WTC11 (cell line): ENCODE results near the gene CBX6. TPM values are rescaled to one million over a fixed set of nuclear protein-coding genes. Genes with fewer than 3 reads are reported as not detected.

ENCODE experiments used
- ARID4B ChIP-seq: sonication (generic); formaldehyde crosslinking; IDR thresholded peaks from 2 replicates; pipeline ENCODE4 v1.8.0; 2023; ENCODE audit warnings: missing genetic modification reagents, mild to moderate bottlenecking, borderline replicate concordance
- ATF3 ChIP-seq: sonication (generic); formaldehyde crosslinking; conservative IDR thresholded peaks from 2 replicates; pipeline ENCODE4 v1.8.1; 2022; ENCODE audit warnings: mild to moderate bottlenecking, missing genetic modification reagents
- CBFB ChIP-seq: sonication (generic); formaldehyde crosslinking; IDR thresholded peaks from 2 replicates; pipeline ENCODE4 v1.8.1; 2022; ENCODE audit warnings: mild to moderate bottlenecking, low read depth, missing genetic modification reagents
- CDX4 ChIP-seq: fragments of 250-450 bp; sonication (Bioruptor Pico); IDR thresholded peaks from 2 replicates; pipeline ENCODE4 v1.9.0; 2021; ENCODE audit warnings: moderate library complexity, mild to moderate bottlenecking, inconsistent platforms, borderline replicate concordance
- E2F1 ChIP-seq: sonication (generic); formaldehyde crosslinking; IDR thresholded peaks from 2 replicates; pipeline ENCODE4 v1.8.0; 2022; ENCODE audit warnings: mild to moderate bottlenecking, missing genetic modification reagents
- EMX1 ChIP-seq: fragments of 250-450 bp; sonication (Bioruptor Pico); IDR thresholded peaks from 2 replicates; pipeline ENCODE4 v1.8.0; 2021; ENCODE audit warnings: mild to moderate bottlenecking
- ERG ChIP-seq: fragments of 250-450 bp; sonication (Bioruptor Pico); IDR thresholded peaks from 2 replicates; pipeline ENCODE4 v1.8.0; 2021; ENCODE audit warnings: mild to moderate bottlenecking
- FOXK1 ChIP-seq: sonication (generic); formaldehyde crosslinking; IDR thresholded peaks from 2 replicates; pipeline ENCODE4 v1.8.0; 2022; ENCODE audit warnings: mild to moderate bottlenecking, moderate library complexity, missing genetic modification reagents
- GRHL2 ChIP-seq: fragments of 250-450 bp; sonication (Bioruptor Pico); IDR thresholded peaks from 2 replicates; pipeline ENCODE4 v1.8.0; 2022; ENCODE audit warnings: mild to moderate bottlenecking, moderate library complexity; ENCODE audit not compliant: insufficient replicate concordance, severe bottlenecking
- HMGA2 ChIP-seq: fragments of 250-450 bp; sonication (Bioruptor Pico); IDR thresholded peaks from 2 replicates; pipeline ENCODE4 v1.4.0; 2021; ENCODE audit warnings: mild to moderate bottlenecking, moderate library complexity
- JAZF1 ChIP-seq: fragments of 250-450 bp; sonication (Bioruptor Pico); IDR thresholded peaks from 2 replicates; pipeline ENCODE4 v1.9.0; 2021; ENCODE audit warnings: moderate library complexity, mild to moderate bottlenecking, inconsistent platforms
- MLX ChIP-seq: sonication (generic); formaldehyde crosslinking; IDR thresholded peaks from 2 replicates; pipeline ENCODE4 v1.8.1; 2023; ENCODE audit warnings: mild to moderate bottlenecking, missing genetic modification reagents, moderate library complexity
- MXD4 ChIP-seq: fragments of 250-450 bp; sonication (Bioruptor Pico); IDR thresholded peaks from 2 replicates; pipeline ENCODE4 v1.8.0; 2021; ENCODE audit warnings: mild to moderate bottlenecking, moderate library complexity, borderline replicate concordance
- NFATC4 ChIP-seq: fragments of 250-450 bp; sonication (Bioruptor Pico); IDR thresholded peaks from 2 replicates; pipeline ENCODE4 v1.9.0; 2021; ENCODE audit warnings: mild to moderate bottlenecking
- NFE2L1 ChIP-seq: sonication (generic); formaldehyde crosslinking; IDR thresholded peaks from 2 replicates; pipeline ENCODE4 v1.8.1; 2023; ENCODE audit warnings: missing genetic modification reagents
- NR3C1 ChIP-seq: sonication (generic); formaldehyde crosslinking; conservative IDR thresholded peaks from 2 replicates; pipeline ENCODE4 v1.8.1; 2023; ENCODE audit warnings: low read depth, mild to moderate bottlenecking, missing genetic modification reagents
- PRRX2 ChIP-seq: fragments of 250-450 bp; sonication (Bioruptor Pico); IDR thresholded peaks from 2 replicates; pipeline ENCODE4 v1.8.0; 2021; ENCODE audit warnings: mild to moderate bottlenecking
- TCF7 ChIP-seq: sonication (generic); formaldehyde crosslinking; IDR thresholded peaks from 2 replicates; pipeline ENCODE4 v1.8.0; 2022; ENCODE audit warnings: mild to moderate bottlenecking, low read depth, missing genetic modification reagents, moderate library complexity
- ZBTB43 ChIP-seq: sonication (generic); formaldehyde crosslinking; IDR thresholded peaks from 2 replicates; pipeline ENCODE4 v1.8.1; 2023; ENCODE audit warnings: mild to moderate bottlenecking, missing genetic modification reagents
- ZNF121 ChIP-seq: sonication (generic); formaldehyde crosslinking; IDR thresholded peaks from 2 replicates; pipeline ENCODE4 v1.8.0; 2023; ENCODE audit warnings: missing genetic modification reagents
- ZNF219 ChIP-seq: sonication (generic); formaldehyde crosslinking; IDR thresholded peaks from 2 replicates; pipeline ENCODE4 v1.8.0; 2023; ENCODE audit warnings: missing genetic modification reagents, mild to moderate bottlenecking, borderline replicate concordance
- ZNF396 ChIP-seq: fragments of 250-450 bp; sonication (Bioruptor Pico); IDR thresholded peaks from 2 replicates; pipeline ENCODE4 v1.8.0; 2021; ENCODE audit warnings: mild to moderate bottlenecking, moderate library complexity, borderline replicate concordance
- ZNF423 ChIP-seq: fragments of 250-450 bp; sonication (Bioruptor Pico); IDR thresholded peaks from 2 replicates; pipeline ENCODE4 v2.1.2; 2022; ENCODE audit warnings: mild to moderate bottlenecking, moderate library complexity
- ZNF532 ChIP-seq: fragments of 250-450 bp; sonication (Bioruptor Pico); IDR thresholded peaks from 2 replicates; pipeline ENCODE4 v1.9.0; 2021; ENCODE audit warnings: mild to moderate bottlenecking, borderline replicate concordance
- ZNF671 ChIP-seq: fragments of 250-450 bp; sonication (Bioruptor Pico); IDR thresholded peaks from 2 replicates; pipeline ENCODE4 v1.8.0; 2021; ENCODE audit warnings: mild to moderate bottlenecking
- total RNA-seq: library from RNA; stranded (reverse); gene quantifications from 3 replicates; pipeline ENCODE4 v1.2.3, GENCODE V29; 2021

Gene CBX6
- total RNA-seq, 1 experiment from 2014 or later, result 27.0 TPM

- TF ChIP-seq ERG (CRISPR knock-in tag) (no peak), GRHL2 (CRISPR knock-in tag) (no peak), CDX4 (no peak), MXD4 (CRISPR knock-in tag) (no peak), E2F1 (0 out of 2 replicates have a peak, but pooled peaks have one; percentile 59), ZNF532 (CRISPR knock-in tag) (no peak), NFE2L1 (CRISPR knock-in tag) (peak; percentile 95), ZNF396 (CRISPR knock-in tag) (no peak), ARID4B (CRISPR knock-in tag) (no peak; the same call in 1 of the 2 replicates), EMX1 (CRISPR knock-in tag) (no peak), ZBTB43 (CRISPR knock-in tag) (no peak), PRRX2 (CRISPR knock-in tag) (no peak), HMGA2 (no peak), FOXK1 (CRISPR knock-in tag) (no peak), NR3C1 (CRISPR knock-in tag) (no peak), ZNF671 (CRISPR knock-in tag) (no peak), JAZF1 (CRISPR knock-in tag) (no peak), NFATC4 (no peak), TCF7 (CRISPR knock-in tag) (no peak), ZNF121 (CRISPR knock-in tag) (no peak), ZNF219 (CRISPR knock-in tag) (no peak), CBFB (CRISPR knock-in tag) (no peak), ZNF423 (CRISPR knock-in tag) (no peak), MLX (CRISPR knock-in tag) (no peak), ATF3 (no peak)
These were observed at the start of gene CBX6 (continued) for GRCh38 chr22:38872172-38872830.
